Activated CD8-positive, alpha-beta T cell treated with anti-CD3 and anti-CD28 coated beads for 36 hours (primary cell): ENCODE data around the gene CCDC102B. TPM values are rescaled to one million over a fixed set of nuclear protein-coding genes. Genes with fewer than 3 reads are reported as not detected.

Experiments
- ATAC-seq: fragments of 200-7000 bp; cut with Tn5 transposase; one replicate; pipeline ENCODE4 v1.10.0; 2021; ENCODE audit warnings: mild to moderate bottlenecking, moderate library complexity
- CTCF ChIA-PET: fragments of 350-600 bp; sonication (Branson Sonifier 250); formaldehyde crosslinking; loops from one replicate; lab custom pipeline; 2021; ENCODE audit warnings: antibody characterized with exemption; lab: Charles Lee
- POLR2A ChIA-PET: fragments of 350-600 bp; sonication (Branson Sonifier 250); formaldehyde crosslinking; loops from one replicate; lab custom pipeline; 2021; ENCODE audit warnings: antibody characterized with exemption; lab: Charles Lee
- DNase-seq: peaks from one replicate; pipeline ENCODE4 v3.0.0-alpha.2; 2020
- H3K27ac Mint-ChIP-seq: one replicate; pipeline ENCODE4 v1.8.0; 2021; ENCODE audit warnings: mild to moderate bottlenecking, mixed read lengths
- H3K27me3 Mint-ChIP-seq: one replicate; pipeline ENCODE4 v1.8.0; 2021; ENCODE audit warnings: mixed read lengths
- H3K36me3 Mint-ChIP-seq: one replicate; pipeline ENCODE4 v1.8.0; 2021; ENCODE audit warnings: low read depth, mixed read lengths
- H3K4me1 Mint-ChIP-seq: one replicate; pipeline ENCODE4 v1.8.0; 2021; ENCODE audit warnings: low read depth, mixed read lengths
- H3K4me3 Mint-ChIP-seq: one replicate; pipeline ENCODE4 v1.8.0; 2021; ENCODE audit warnings: mild to moderate bottlenecking, moderate library complexity, mixed read lengths
- H3K9me3 Mint-ChIP-seq: one replicate; pipeline ENCODE4 v1.8.0; 2021; ENCODE audit warnings: mixed read lengths
- intact Hi-C: fragments of 100-400 bp; cut with micrococcal nuclease; formaldehyde crosslinking; loops from one replicate; pipeline ENCODE4 v1.10.0; 2022
- total RNA-seq, 2 experiments: library from RNA; stranded (reverse); gene quantifications; one replicate each; pipeline ENCODE4 v1.2.3, GENCODE V29; 2021
- TF ChIP-seq, protein P1 (sequence below): fragments of 200-600 bp; IDR thresholded peaks from one replicate; pipeline ENCODE4 v1.8.0; 2022; ENCODE audit warnings: antibody characterized with exemption, mild to moderate bottlenecking

CCDC102B gene
- 1 to 10 TPM in 1 of 2 experiments, under 1 TPM in 1; 0.95 to 2.1 TPM for total RNA-seq

DNA sequence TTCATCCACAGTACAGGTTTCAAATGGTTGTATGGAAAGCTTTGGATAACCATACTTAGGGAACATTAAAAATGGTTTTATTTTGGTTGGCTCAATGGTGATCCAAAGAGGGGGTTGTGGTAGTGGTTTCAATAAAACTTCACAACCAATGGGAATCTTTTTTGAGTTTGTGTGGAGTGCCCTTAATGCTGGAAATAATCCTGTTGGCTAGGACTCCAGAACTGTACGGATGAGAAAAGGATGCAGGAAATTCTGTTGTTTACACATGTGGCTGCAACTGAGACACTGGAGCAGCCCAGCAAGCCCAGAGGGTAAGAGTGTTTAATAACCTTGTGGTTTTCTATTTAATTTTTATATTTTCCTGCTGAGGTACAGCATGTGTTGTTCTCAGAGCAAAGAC, at the start of gene CCDC102B:
TSS of gene CCDC102B (plus strand) at position 210 of the 400 bp plus-strand sequence. CDS start 38,684 bp downstream, outside the sequence.
- ATAC-seq (no peak), DNase-seq (no peak)
- Mint-ChIP-seq H3K27me3 (no peaks in the 10 kb centered on the region), H3K27ac (no peak within 1 kb of the TSS), H3K9me3 (no peaks in the 10 kb centered on the region), H3K4me1 (no peaks in the 10 kb centered on the region), H3K36me3 (no peaks in the 10 kb centered on the region), H3K4me3 (no peak within 1 kb of the TSS)
- ChIA-PET POLR2A (no interaction called here), CTCF (no interaction called here)
- intact Hi-C loops, result no loop called here
- TF ChIP-seq, protein P1, sequence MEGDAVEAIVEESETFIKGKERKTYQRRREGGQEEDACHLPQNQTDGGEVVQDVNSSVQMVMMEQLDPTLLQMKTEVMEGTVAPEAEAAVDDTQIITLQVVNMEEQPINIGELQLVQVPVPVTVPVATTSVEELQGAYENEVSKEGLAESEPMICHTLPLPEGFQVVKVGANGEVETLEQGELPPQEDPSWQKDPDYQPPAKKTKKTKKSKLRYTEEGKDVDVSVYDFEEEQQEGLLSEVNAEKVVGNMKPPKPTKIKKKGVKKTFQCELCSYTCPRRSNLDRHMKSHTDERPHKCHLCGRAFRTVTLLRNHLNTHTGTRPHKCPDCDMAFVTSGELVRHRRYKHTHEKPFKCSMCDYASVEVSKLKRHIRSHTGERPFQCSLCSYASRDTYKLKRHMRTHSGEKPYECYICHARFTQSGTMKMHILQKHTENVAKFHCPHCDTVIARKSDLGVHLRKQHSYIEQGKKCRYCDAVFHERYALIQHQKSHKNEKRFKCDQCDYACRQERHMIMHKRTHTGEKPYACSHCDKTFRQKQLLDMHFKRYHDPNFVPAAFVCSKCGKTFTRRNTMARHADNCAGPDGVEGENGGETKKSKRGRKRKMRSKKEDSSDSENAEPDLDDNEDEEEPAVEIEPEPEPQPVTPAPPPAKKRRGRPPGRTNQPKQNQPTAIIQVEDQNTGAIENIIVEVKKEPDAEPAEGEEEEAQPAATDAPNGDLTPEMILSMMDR, result no peak

DNA sequence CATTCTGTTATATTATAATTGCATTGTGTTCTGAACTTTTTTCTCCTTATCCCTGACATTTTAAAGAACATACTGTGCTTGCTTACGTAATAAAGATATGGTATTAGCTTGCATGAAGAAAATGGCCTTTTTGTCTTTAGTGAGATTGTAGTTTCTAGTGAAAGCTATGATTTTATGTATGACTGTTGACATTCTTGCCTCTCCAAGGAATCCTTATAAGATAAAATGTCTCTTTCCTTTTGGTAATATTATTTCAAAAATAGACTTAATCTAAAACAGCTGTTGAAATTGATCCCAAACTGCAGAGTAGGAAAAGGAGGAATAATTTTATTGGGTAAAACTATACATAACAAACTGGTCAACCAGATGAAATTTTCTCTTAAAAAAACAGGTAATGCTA, 40.8 kb upstream of the CCDC102B start:
- TF ChIP-seq, protein P1, result no peak
- peaks cover 9% of the 10 kb centered on the region for H3K9me3 Mint-ChIP-seq
- ChIA-PET CTCF (no interaction called here), POLR2A (no interaction called here)
- intact Hi-C loops, result no loop called here
- H3K27ac Mint-ChIP-seq, result no peak overlapping the region
- peaks cover 2% of the 10 kb centered on the region for H3K36me3 Mint-ChIP-seq
- H3K27me3 Mint-ChIP-seq, result peaks cover 2% of the 10 kb centered on the region
- no peak overlapping the region for H3K4me3 Mint-ChIP-seq
- ATAC-seq (no peak), DNase-seq (no peak)
- H3K4me1 Mint-ChIP-seq, result no peaks in the 10 kb centered on the region

- no peak for DNase-seq
- Mint-ChIP-seq H3K4me3 (no peak overlapping the region), H3K9me3 (peaks cover 9% of the 10 kb centered on the region), H3K4me1 (no peaks in the 10 kb centered on the region), H3K27me3 (peaks cover 2% of the 10 kb centered on the region), H3K36me3 (peaks cover 2% of the 10 kb centered on the region), H3K27ac (no peak overlapping the region)
- no peak for ATAC-seq
- TF ChIP-seq, protein P1, result no peak
- POLR2A ChIA-PET, result no interaction called here
- intact Hi-C loops, result no loop called here
- CTCF ChIA-PET, result no interaction called here
Observed at GRCh38 chr18:68759308-68759707, 38.6 kb upstream of the CCDC102B start.

DNA sequence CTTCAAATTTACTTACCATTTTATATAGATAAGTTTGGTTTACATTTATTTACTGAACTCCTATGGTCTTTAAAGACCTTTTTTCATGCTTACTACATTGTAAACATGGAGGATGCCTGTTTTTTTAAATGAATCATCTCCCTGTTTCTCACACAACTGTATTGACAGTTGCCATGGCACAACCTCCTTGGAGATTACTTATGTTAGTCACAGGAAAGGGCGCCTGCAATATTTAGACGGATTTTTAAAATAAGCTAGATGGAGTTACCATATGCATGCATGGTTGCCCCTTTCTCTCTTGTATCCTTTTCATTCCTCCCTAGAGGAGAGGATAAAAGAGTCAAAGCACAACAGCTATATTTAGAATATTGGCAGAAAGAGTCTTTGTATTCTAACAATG, 34.8 kb upstream of the CCDC102B start:
- H3K36me3 Mint-ChIP-seq, result peaks cover 2% of the 10 kb centered on the region
- H3K4me1 Mint-ChIP-seq, result no peaks in the 10 kb centered on the region
- POLR2A ChIA-PET, result no interaction called here
- CTCF ChIA-PET, result interaction anchor here (0.6 to 0.7 kb wide), 2 partner anchors 47 to 1020 kb away, joined by 3 read pairs; no protein-coding TSS in a partner anchor
- DNase-seq (no peak), ATAC-seq (no peak)
- H3K27me3 Mint-ChIP-seq, result peaks cover 2% of the 10 kb centered on the region
- peaks cover 9% of the 10 kb centered on the region for H3K9me3 Mint-ChIP-seq
- TF ChIP-seq, protein P1, result no peak
- intact Hi-C loops, result no loop called here
- no peak overlapping the region for H3K4me3 Mint-ChIP-seq
- H3K27ac Mint-ChIP-seq, result no peak overlapping the region

DNA sequence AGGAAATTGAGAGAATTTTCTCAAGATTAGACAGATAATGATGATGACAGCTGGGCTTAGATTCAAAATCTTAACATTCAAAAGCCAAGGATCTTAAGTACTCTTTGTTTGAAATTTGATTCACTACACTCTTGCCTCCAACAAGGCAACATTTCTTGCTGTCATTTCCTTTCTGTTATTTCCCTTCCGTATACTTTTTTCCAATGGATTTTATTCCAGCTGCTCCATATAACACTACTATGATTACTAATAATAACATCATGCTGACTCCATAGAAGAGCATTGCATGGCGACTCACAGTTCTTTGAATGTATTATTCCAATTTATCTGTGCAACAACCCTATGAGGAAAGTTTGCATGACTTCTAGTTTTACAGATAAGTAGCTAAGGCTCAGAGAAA, 33.9 kb upstream of the CCDC102B start:
- peaks cover 2% of the 10 kb centered on the region for H3K27me3 Mint-ChIP-seq
- TF ChIP-seq, protein P1, result no peak
- no peak overlapping the region for H3K27ac Mint-ChIP-seq
- H3K4me3 Mint-ChIP-seq, result no peak overlapping the region
- H3K4me1 Mint-ChIP-seq, result no peaks in the 10 kb centered on the region
- no peak for ATAC-seq
- DNase-seq, result no peak
- POLR2A ChIA-PET, result no interaction called here
- CTCF ChIA-PET, result no interaction called here
- H3K9me3 Mint-ChIP-seq, result peaks cover 4% of the 10 kb centered on the region
- peaks cover 2% of the 10 kb centered on the region for H3K36me3 Mint-ChIP-seq
- intact Hi-C loops, result no loop called here
